OCI-LY3 (cell line): Measurements from ENCODE around the gene RPL3.

Experiments used
- H2AFZ ChIP-seq: fragments of 200-600, 300-600 bp; shearing (Covaris generic); 2 replicates; pipeline ENCODE4 v1.6.0; 2014; ENCODE audit warnings: antibody characterized with exemption, low read depth, low read length
- H3K27ac ChIP-seq: fragments of 200-600, 300-600 bp; sonication (generic); 2 replicates; pipeline ENCODE4 v1.5.1; 2014; ENCODE audit warnings: mild to moderate bottlenecking, low read length, moderate library complexity, mixed read lengths
- H3K27me3 ChIP-seq: fragments of 200-600, 300-600 bp; sonication (generic); 2 replicates; pipeline ENCODE4 v1.6.1; 2014; ENCODE audit warnings: low read depth, low read length, mixed read lengths
- H3K36me3 ChIP-seq: fragments of 200-600, 300-600 bp; sonication (generic); replicated peaks from 2 replicates; pipeline ENCODE3; 2014; ENCODE audit warnings: low read depth, low read length, mixed read lengths
- H3K4me1 ChIP-seq: fragments of 300-600, 200-600 bp; sonication (generic); 2 replicates; pipeline ENCODE4 v1.6.1; 2014; ENCODE audit warnings: low read length, mixed read lengths
- H3K4me2 ChIP-seq: fragments of 200-600, 300-600 bp; sonication (generic); 2 replicates; pipeline ENCODE4 v1.6.1; 2014; ENCODE audit warnings: low read length, mixed read lengths
- H3K4me3 ChIP-seq: fragments of 300-600, 200-600 bp; sonication (generic); 2 replicates; pipeline ENCODE4 v1.5.1; 2014; ENCODE audit warnings: antibody characterized with exemption, mild to moderate bottlenecking, low read length, moderate library complexity
- H3K79me2 ChIP-seq: fragments of 300-600, 200-600 bp; shearing (Covaris generic); 2 replicates; pipeline ENCODE4 v1.6.1; 2014; ENCODE audit warnings: mild to moderate bottlenecking, low read length, mixed read lengths
- H3K9ac ChIP-seq: fragments of 300-600, 200-600 bp; shearing (Covaris generic); 2 replicates; pipeline ENCODE4 v1.6.0; 2014; ENCODE audit warnings: mild to moderate bottlenecking, low read length, moderate library complexity
- H3K9me3 ChIP-seq: fragments of 200-600, 300-600 bp; shearing (Covaris generic); 2 replicates; pipeline ENCODE4 v1.6.1; 2014; ENCODE audit warnings: low read length, mixed read lengths; ENCODE audit not compliant: insufficient read depth
- H4K20me1 ChIP-seq: fragments of 200-600, 300-600 bp; sonication (generic); 2 replicates; pipeline ENCODE4 v1.6.1; 2016; ENCODE audit warnings: low read length, mixed read lengths; ENCODE audit not compliant: insufficient read depth
- EZH2phosphoT487 ChIP-seq: fragments of 200-600 bp; shearing (Covaris generic); IDR thresholded peaks from 2 replicates; pipeline ENCODE4 v1.6.1; 2018; ENCODE audit warnings: antibody characterized with exemption, mixed run types, low read depth
- TF ChIP-seq, protein P1 (sequence below): fragments of 200-600, 300-600 bp; sonication (generic); IDR thresholded peaks from 2 replicates; pipeline ENCODE4 v1.5.1; 2014; ENCODE audit warnings: antibody characterized with exemption, low read length, low read depth

The RPL3 gene

GRCh38 chr22:39268645-39269044 is 50.8 kb downstream of the RPL3 start:
- H3K4me1 ChIP-seq, result peaks cover 29% of the 10 kb centered on the region
- no peak overlapping the region for H3K4me2 ChIP-seq
- no peaks in the 10 kb centered on the region for H3K36me3 ChIP-seq
- no peaks in the 10 kb centered on the region for H3K27me3 ChIP-seq
- no peaks in the 10 kb centered on the region for H4K20me1 ChIP-seq
- no peaks in the 10 kb centered on the region for H3K79me2 ChIP-seq
- no peak overlapping the region for H3K9ac ChIP-seq
- TF ChIP-seq, protein P1, sequence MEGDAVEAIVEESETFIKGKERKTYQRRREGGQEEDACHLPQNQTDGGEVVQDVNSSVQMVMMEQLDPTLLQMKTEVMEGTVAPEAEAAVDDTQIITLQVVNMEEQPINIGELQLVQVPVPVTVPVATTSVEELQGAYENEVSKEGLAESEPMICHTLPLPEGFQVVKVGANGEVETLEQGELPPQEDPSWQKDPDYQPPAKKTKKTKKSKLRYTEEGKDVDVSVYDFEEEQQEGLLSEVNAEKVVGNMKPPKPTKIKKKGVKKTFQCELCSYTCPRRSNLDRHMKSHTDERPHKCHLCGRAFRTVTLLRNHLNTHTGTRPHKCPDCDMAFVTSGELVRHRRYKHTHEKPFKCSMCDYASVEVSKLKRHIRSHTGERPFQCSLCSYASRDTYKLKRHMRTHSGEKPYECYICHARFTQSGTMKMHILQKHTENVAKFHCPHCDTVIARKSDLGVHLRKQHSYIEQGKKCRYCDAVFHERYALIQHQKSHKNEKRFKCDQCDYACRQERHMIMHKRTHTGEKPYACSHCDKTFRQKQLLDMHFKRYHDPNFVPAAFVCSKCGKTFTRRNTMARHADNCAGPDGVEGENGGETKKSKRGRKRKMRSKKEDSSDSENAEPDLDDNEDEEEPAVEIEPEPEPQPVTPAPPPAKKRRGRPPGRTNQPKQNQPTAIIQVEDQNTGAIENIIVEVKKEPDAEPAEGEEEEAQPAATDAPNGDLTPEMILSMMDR, result no peak
- no peak for TF ChIP-seq EZH2phosphoT487
- no peak overlapping the region for H2AFZ ChIP-seq
- H3K9me3 ChIP-seq, result no peaks in the 10 kb centered on the region
- H3K4me3 ChIP-seq, result no peak overlapping the region
- H3K27ac ChIP-seq, result no peak overlapping the region

GRCh38 chr22:39267974-39268373 is 51.4 kb downstream of the RPL3 start:
- H3K36me3 ChIP-seq, result no peaks in the 10 kb centered on the region
- no peaks in the 10 kb centered on the region for H4K20me1 ChIP-seq
- no peak overlapping the region for H3K4me3 ChIP-seq
- no peaks in the 10 kb centered on the region for H3K79me2 ChIP-seq
- no peak overlapping the region for H3K27ac ChIP-seq
- no peak overlapping the region for H2AFZ ChIP-seq
- H3K4me1 ChIP-seq, result peaks cover 29% of the 10 kb centered on the region
- no peak overlapping the region for H3K4me2 ChIP-seq
- H3K9ac ChIP-seq, result no peak overlapping the region
- TF ChIP-seq, protein P1, result no peak
- TF ChIP-seq EZH2phosphoT487, result no peak
- no peaks in the 10 kb centered on the region for H3K9me3 ChIP-seq
- no peaks in the 10 kb centered on the region for H3K27me3 ChIP-seq

DNA sequence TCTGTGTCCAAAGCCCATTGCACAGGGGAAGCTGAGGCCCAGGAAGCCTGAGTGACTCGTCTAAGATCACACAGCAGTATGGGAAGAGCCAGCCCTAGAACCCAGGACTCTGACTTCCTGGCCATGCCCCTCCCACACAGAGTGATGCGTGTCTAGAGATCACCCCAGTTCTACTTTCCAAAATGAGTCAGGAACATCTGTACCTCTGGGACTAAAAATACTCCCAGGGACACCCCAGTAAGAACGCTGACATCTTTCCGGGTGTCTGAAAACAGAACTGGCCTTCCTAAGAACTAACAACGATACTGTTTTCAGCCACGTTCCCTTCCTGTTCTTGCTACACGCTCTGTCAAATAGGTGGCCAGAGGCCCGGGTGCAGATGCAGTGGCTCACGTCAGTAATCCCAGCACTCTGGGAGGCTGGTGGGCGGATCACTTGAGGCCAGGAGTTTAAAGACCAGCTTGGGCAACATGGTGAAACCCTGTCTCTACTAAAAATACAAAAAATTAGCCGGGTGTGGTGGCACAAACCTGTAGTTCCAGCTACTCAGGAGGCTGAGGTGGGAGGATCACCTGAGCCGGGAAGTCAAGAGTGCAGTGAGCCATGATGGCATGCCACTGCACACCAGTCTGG is 52.9 kb downstream of the RPL3 start:
- Histone ChIP-seq H3K27me3 (no peaks in the 10 kb centered on the region), H3K79me2 (no peaks in the 10 kb centered on the region), H3K4me2 (peak overlapping the region; percentile 28), H2AFZ (peak overlapping the region; percentile 56), H3K4me1 (peaks cover 29% of the 10 kb centered on the region), H3K27ac (peak overlapping the region; percentile 78), H3K9me3 (no peaks in the 10 kb centered on the region), H3K4me3 (no peak overlapping the region), H3K36me3 (no peaks in the 10 kb centered on the region), H3K9ac (peak overlapping the region; percentile 25; the same call in 1 of the 2 replicates), H4K20me1 (no peaks in the 10 kb centered on the region)
- no peak for TF ChIP-seq EZH2phosphoT487
- TF ChIP-seq, protein P1, result no peak

DNA sequence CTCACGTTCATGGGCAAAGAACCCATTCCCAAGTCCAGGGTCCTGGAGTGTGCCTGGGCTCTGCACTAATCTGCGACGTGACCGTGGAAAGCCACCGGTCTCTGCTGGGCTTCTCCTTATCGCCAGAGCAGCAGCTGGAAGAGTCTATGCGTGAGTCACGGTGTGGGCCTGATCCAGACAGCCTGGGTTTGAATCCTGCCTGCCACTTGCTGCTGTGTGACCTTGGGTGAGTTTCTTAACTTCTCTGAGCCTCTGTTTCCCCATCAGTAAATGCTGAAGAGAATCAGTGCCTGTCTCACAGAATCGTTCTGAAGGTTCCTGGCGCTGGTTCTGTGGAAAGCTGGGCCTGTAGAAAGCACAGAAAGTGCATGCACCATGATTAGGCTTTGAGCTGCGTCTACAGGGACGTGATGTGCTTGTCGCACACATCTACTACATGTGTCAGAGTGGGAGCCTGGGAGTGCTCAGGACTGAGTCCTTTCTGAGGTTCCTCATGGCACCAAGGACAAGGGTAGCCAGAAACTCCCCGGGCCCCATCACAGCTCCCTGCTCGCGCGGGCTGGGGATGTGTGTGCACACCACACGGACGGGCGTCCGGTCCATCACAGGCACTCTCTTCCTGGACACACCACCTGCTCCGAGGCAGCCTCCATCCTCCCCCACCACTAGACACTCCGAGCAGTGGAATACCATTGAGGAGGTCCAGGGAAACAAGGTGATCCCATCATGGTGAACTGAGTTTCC is 54.1 kb downstream of the RPL3 start:
- Histone ChIP-seq H2AFZ (no peak overlapping the region), H3K4me3 (no peak overlapping the region), H3K79me2 (no peaks in the 10 kb centered on the region), H3K4me2 (no peak overlapping the region), H3K36me3 (no peaks in the 10 kb centered on the region), H3K27me3 (no peaks in the 10 kb centered on the region), H3K9me3 (no peaks in the 10 kb centered on the region), H3K4me1 (peaks cover 29% of the 10 kb centered on the region), H3K27ac (no peak overlapping the region), H4K20me1 (no peaks in the 10 kb centered on the region), H3K9ac (no peak overlapping the region)
- TF ChIP-seq EZH2phosphoT487, result no peak
- TF ChIP-seq, protein P1, result no peak
